ENCODE data around the gene GALP.
"Not testable (repeated sequence)": the region's sequence is repeated elsewhere in the genome, so short reads cannot be mapped to it uniquely, and the experiment has no call there.

Gene GALP

GRCh38 chr19:56175861-56176307, at the start of gene GALP:
GALP (plus strand) TSS chr19:56176008; CDS start chr19:56177109, 1,101 bp downstream.
- H3K27me3 Mint-ChIP-seq; H3K27ac Mint-ChIP-seq; DNase-seq; H3K4me1 Mint-ChIP-seq (ENCODE audit: low read depth); H3K36me3 Mint-ChIP-seq (ENCODE audit: low read depth); H3K4me3 Mint-ChIP-seq; H3K9me3 Mint-ChIP-seq: not testable (repeated sequence)

GRCh38 chr19:56126983-56127780, 48.6 kb upstream of the GALP start:
- H3K27me3 Mint-ChIP-seq: no peaks in the 10 kb centered on the region
- H3K4me1 Mint-ChIP-seq (ENCODE audit: low read depth): peaks cover 11% of the 10 kb centered on the region
- H3K27ac Mint-ChIP-seq: no peak overlapping the region
- H3K36me3 Mint-ChIP-seq (ENCODE audit: low read depth): no peaks in the 10 kb centered on the region
- DNase-seq: no peak
- no peaks in the 10 kb centered on the region for H3K9me3 Mint-ChIP-seq
- no peak overlapping the region for H3K4me3 Mint-ChIP-seq

- H3K4me1 Mint-ChIP-seq (ENCODE audit: low read depth): no peaks in the 10 kb centered on the region
- no peaks in the 10 kb centered on the region for H3K27me3 Mint-ChIP-seq
- no peaks in the 10 kb centered on the region for H3K36me3 Mint-ChIP-seq (ENCODE audit: low read depth)
- no peak overlapping the region for H3K27ac Mint-ChIP-seq
- no peak overlapping the region for H3K4me3 Mint-ChIP-seq
- H3K9me3 Mint-ChIP-seq: no peaks in the 10 kb centered on the region
- no peak for DNase-seq
Measured at GRCh38 chr19:56130006-56130405, 45.8 kb upstream of the GALP start.

GRCh38 chr19:56131651-56132050, 44.2 kb upstream of the GALP start:
- Mint-ChIP-seq H3K9me3 (no peaks in the 10 kb centered on the region), H3K36me3 (ENCODE audit: low read depth) (no peaks in the 10 kb centered on the region), H3K4me1 (ENCODE audit: low read depth) (no peaks in the 10 kb centered on the region), H3K27me3 (no peaks in the 10 kb centered on the region), H3K4me3 (no peak overlapping the region), H3K27ac (no peak overlapping the region)
- DNase-seq: no peak

GRCh38 chr19:56132316-56132822, 43.4 kb upstream of the GALP start:
- H3K36me3 Mint-ChIP-seq (ENCODE audit: low read depth): no peaks in the 10 kb centered on the region
- H3K4me3 Mint-ChIP-seq: no peak overlapping the region

GRCh38 chr19:56133858-56134653, 41.8 kb upstream of the GALP start:
- no peak overlapping the region for H3K27ac Mint-ChIP-seq
- DNase-seq: no peak
- peaks cover 1% of the 10 kb centered on the region for H3K4me1 Mint-ChIP-seq (ENCODE audit: low read depth)
- H3K4me3 Mint-ChIP-seq: no peak overlapping the region
- no peaks in the 10 kb centered on the region for H3K36me3 Mint-ChIP-seq (ENCODE audit: low read depth)
- no peaks in the 10 kb centered on the region for H3K27me3 Mint-ChIP-seq
- no peaks in the 10 kb centered on the region for H3K9me3 Mint-ChIP-seq

More at GRCh38 chr19:56132316-56132822, 43.4 kb upstream of the GALP start:
- DNase-seq: no peak
- H3K9me3 Mint-ChIP-seq: no peaks in the 10 kb centered on the region
- H3K27ac Mint-ChIP-seq: no peak overlapping the region
- H3K4me1 Mint-ChIP-seq (ENCODE audit: low read depth): no peaks in the 10 kb centered on the region
- H3K27me3 Mint-ChIP-seq: no peaks in the 10 kb centered on the region

- Mint-ChIP-seq H3K4me3 (no peak overlapping the region), H3K36me3 (ENCODE audit: low read depth) (no peaks in the 10 kb centered on the region), H3K4me1 (ENCODE audit: low read depth) (peaks cover 4% of the 10 kb centered on the region), H3K27ac (no peak overlapping the region), H3K27me3 (no peaks in the 10 kb centered on the region), H3K9me3 (no peaks in the 10 kb centered on the region)
- DNase-seq: no peak
Measured at GRCh38 chr19:56134654-56134921, 41.2 kb upstream of the GALP start.

GRCh38 chr19:56136362-56136761, 39.4 kb upstream of the GALP start:
- Mint-ChIP-seq H3K36me3 (ENCODE audit: low read depth) (peaks cover 3% of the 10 kb centered on the region), H3K4me3 (no peak overlapping the region), H3K27ac (no peak overlapping the region), H3K4me1 (ENCODE audit: low read depth) (peaks cover 16% of the 10 kb centered on the region), H3K27me3 (no peaks in the 10 kb centered on the region), H3K9me3 (no peaks in the 10 kb centered on the region)
- DNase-seq: no peak

GRCh38 chr19:56137405-56137804, 38.4 kb upstream of the GALP start:
- DNase-seq: no peak
- Mint-ChIP-seq H3K4me3 (no peak overlapping the region), H3K27ac (no peak overlapping the region), H3K27me3 (no peaks in the 10 kb centered on the region), H3K9me3 (no peaks in the 10 kb centered on the region), H3K36me3 (ENCODE audit: low read depth) (peaks cover 3% of the 10 kb centered on the region), H3K4me1 (ENCODE audit: low read depth) (peaks cover 23% of the 10 kb centered on the region)

- peaks cover 30% of the 10 kb centered on the region for H3K4me1 Mint-ChIP-seq (ENCODE audit: low read depth)
- no peaks in the 10 kb centered on the region for H3K9me3 Mint-ChIP-seq
- H3K36me3 Mint-ChIP-seq (ENCODE audit: low read depth): peaks cover 6% of the 10 kb centered on the region
- no peak for DNase-seq
- no peaks in the 10 kb centered on the region for H3K27me3 Mint-ChIP-seq
- no peak overlapping the region for H3K4me3 Mint-ChIP-seq
- H3K27ac Mint-ChIP-seq: no peak overlapping the region
Measured at GRCh38 chr19:56138069-56138468, 37.7 kb upstream of the GALP start.

- H3K9me3 Mint-ChIP-seq: no peaks in the 10 kb centered on the region
- no peaks in the 10 kb centered on the region for H3K27me3 Mint-ChIP-seq
- no peak for DNase-seq
Measured at GRCh38 chr19:56139847-56140582, 35.8 kb upstream of the GALP start.

GRCh38 chr19:56140583-56141416, 35.0 kb upstream of the GALP start, which contains the start of gene ZNF444:
ZNF444 (plus strand) TSS chr19:56141287; CDS start chr19:56146912, 5,625 bp downstream.
- H3K4me3 Mint-ChIP-seq: peak within 1 kb of the TSS; percentile 87
- H3K27me3 Mint-ChIP-seq: no peaks in the 10 kb centered on the region
- peak within 1 kb of the TSS; percentile 99 for H3K27ac Mint-ChIP-seq
- peaks cover 12% of the 10 kb centered on the region for H3K36me3 Mint-ChIP-seq (ENCODE audit: low read depth)
- DNase-seq: peak; percentile 99
- peaks cover 39% of the 10 kb centered on the region for H3K4me1 Mint-ChIP-seq (ENCODE audit: low read depth)
- no peaks in the 10 kb centered on the region for H3K9me3 Mint-ChIP-seq

More at GRCh38 chr19:56139847-56140582, 35.8 kb upstream of the GALP start:
- Mint-ChIP-seq H3K4me1 (ENCODE audit: low read depth) (peaks cover 39% of the 10 kb centered on the region), H3K36me3 (ENCODE audit: low read depth) (peaks cover 12% of the 10 kb centered on the region), H3K27ac (peak overlapping the region; percentile 99), H3K4me3 (peak overlapping the region; percentile 87)

GRCh38 chr19:56141417-56141993, 34.3 kb upstream of the GALP start:
- H3K36me3 Mint-ChIP-seq (ENCODE audit: low read depth): peaks cover 16% of the 10 kb centered on the region
- peak overlapping the region; percentile 87 for H3K4me3 Mint-ChIP-seq
- peak; percentile 57 for DNase-seq
- no peaks in the 10 kb centered on the region for H3K9me3 Mint-ChIP-seq
- peak overlapping the region; percentile 99 for H3K27ac Mint-ChIP-seq
- H3K4me1 Mint-ChIP-seq (ENCODE audit: low read depth): peaks cover 39% of the 10 kb centered on the region
- no peaks in the 10 kb centered on the region for H3K27me3 Mint-ChIP-seq

Data from activated T-cell treated with anti-CD3 and anti-CD28 coated beads, Interleukin-2, amount 50 U/mL, for 24 hours (primary cell).